Breast epithelium (tissue), 3 donors: Measurements from ENCODE around the gene MAPKAP1.

Experiments used
- POLR2A ChIP-seq: fragments of 450-650 bp; IDR thresholded peaks from one replicate; pipeline ENCODE4 v1.6.1; 2016; ENCODE audit warnings: antibody characterized with exemption, mild to moderate bottlenecking, moderate library complexity
- TF ChIP-seq, protein P1 (sequence below), 3 donors: fragments of 450-650 bp; IDR thresholded peaks; one replicate each; pipeline ENCODE4 v1.5.1; 2016 to 2017; ENCODE audit warnings: antibody characterized with exemption in 3 of 3, mild to moderate bottlenecking in 3 of 3, moderate library complexity in 3 of 3

DNA sequence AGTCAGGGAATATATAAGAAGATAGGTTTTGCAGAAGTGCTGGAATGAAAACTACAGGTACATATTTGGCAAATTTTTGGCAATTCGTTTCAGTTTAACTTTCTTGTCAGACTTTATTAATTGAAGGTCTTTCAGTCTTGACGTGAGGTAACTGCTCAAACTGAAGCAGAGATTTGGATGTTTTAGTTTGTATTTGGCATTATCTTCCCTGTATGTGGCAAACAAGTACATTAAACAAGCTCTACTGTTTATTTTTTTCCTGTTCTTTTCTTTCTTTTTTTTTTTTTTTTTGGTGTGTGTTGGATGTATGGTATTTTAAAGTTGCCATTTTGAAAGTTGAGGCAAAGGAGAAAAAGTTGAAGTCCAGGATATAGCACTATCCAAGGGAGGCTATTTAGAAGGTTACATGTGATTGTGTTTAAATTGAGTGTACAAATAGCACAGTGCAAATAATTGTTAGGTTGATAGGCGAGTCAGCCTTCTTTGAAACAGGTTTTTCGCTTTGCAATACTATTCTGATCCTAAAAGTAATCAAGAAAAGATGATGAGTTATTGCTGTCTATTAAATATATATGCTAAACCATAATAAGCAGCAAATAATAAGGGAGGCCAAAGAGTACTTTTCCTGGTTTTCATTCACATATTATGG lies 42.4 kb upstream of the MAPKAP1 start:
- TF ChIP-seq, protein P1, sequence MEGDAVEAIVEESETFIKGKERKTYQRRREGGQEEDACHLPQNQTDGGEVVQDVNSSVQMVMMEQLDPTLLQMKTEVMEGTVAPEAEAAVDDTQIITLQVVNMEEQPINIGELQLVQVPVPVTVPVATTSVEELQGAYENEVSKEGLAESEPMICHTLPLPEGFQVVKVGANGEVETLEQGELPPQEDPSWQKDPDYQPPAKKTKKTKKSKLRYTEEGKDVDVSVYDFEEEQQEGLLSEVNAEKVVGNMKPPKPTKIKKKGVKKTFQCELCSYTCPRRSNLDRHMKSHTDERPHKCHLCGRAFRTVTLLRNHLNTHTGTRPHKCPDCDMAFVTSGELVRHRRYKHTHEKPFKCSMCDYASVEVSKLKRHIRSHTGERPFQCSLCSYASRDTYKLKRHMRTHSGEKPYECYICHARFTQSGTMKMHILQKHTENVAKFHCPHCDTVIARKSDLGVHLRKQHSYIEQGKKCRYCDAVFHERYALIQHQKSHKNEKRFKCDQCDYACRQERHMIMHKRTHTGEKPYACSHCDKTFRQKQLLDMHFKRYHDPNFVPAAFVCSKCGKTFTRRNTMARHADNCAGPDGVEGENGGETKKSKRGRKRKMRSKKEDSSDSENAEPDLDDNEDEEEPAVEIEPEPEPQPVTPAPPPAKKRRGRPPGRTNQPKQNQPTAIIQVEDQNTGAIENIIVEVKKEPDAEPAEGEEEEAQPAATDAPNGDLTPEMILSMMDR (IDR thresholded peaks at IDR 0.05), result no peak
- no peak for TF ChIP-seq POLR2A
